B cell (primary cell): Measurements from ENCODE around the gene ARFGAP1. TPM values are rescaled to one million over a fixed set of nuclear protein-coding genes. Genes with fewer than 3 reads are reported as not detected.

Source experiments
- ATAC-seq: fragments of 200-7000 bp; cut with Tn5 transposase; one replicate; pipeline ENCODE4 v1.10.0; 2021; ENCODE audit warnings: low read depth, mild to moderate bottlenecking, moderate number of reproducible peaks, moderate library complexity
- CTCF ChIA-PET: fragments of 350-600 bp; sonication (Branson Sonifier 250); formaldehyde crosslinking; loops from one replicate; lab custom pipeline; 2021; ENCODE audit warnings: antibody characterized with exemption, inconsistent platforms; lab: Charles Lee
- POLR2A ChIA-PET: fragments of 350-600 bp; sonication (Branson Sonifier 250); formaldehyde crosslinking; loops from one replicate; lab custom pipeline; 2021; ENCODE audit warnings: antibody characterized with exemption; lab: Charles Lee
- DNase-seq: peaks from one replicate; pipeline ENCODE4 v3.0.0; 2013
- H2AFZ ChIP-seq: 2 replicates; pipeline ENCODE4 v1.6.1; 2012; ENCODE audit warnings: mild to moderate bottlenecking, low read depth, low read length; ENCODE audit not compliant: insufficient read depth, poor library complexity, severe bottlenecking
- H3K27ac ChIP-seq, 2 donors: 1 replicate in 1 of 2; 2 replicates in 1 of 2; pipeline ENCODE4 v1.5.1; 2012 to 2013; ENCODE audit warnings: low read length in 2 of 2, mild to moderate bottlenecking in 2 of 2, moderate library complexity in 1 of 2
- H3K27me3 ChIP-seq, 4 experiments: fragments of 200-600 bp in 1 of 4; sonication (generic) in 1 of 4; replicated peaks in 1 of 4; 1 replicate in 2 of 4; 2 replicates in 2 of 4; pipeline versions ENCODE4 v1.6.1 to v1.7.0; 2013 to 2016; ENCODE audit warnings: low read length in 3 of 4, mild to moderate bottlenecking in 2 of 4, mixed read lengths in 1 of 4, moderate library complexity in 1 of 4; ENCODE audit not compliant: insufficient read depth in 4 of 4, control insufficient read depth in 3 of 4; ENCODE audit errors: control extremely low read depth in 1 of 4
- H3K36me3 ChIP-seq, 2 experiments: replicated peaks in 1 of 2; 1 replicate in 1 of 2; 2 replicates in 1 of 2; pipeline versions ENCODE4 v1.6.1 to v1.7.1; 2013; ENCODE audit warnings: low read length in 1 of 2; ENCODE audit not compliant: insufficient read depth in 2 of 2, control insufficient read depth in 1 of 2; ENCODE audit errors: control extremely low read depth in 1 of 2, extremely low read depth in 1 of 2
- H3K4me1 ChIP-seq, 2 donors: fragments of 200-600 bp in 1 of 2; sonication (generic) in 1 of 2; 1 replicate in 1 of 2; 2 replicates in 1 of 2; pipeline versions ENCODE4 v1.5.1 to v1.6.1; 2013 to 2017; ENCODE audit warnings: low read length in 2 of 2; ENCODE audit not compliant: control insufficient read depth in 2 of 2, insufficient read depth in 2 of 2
- H3K4me2 ChIP-seq: replicated peaks from 2 replicates; pipeline ENCODE3; 2012; ENCODE audit warnings: mild to moderate bottlenecking, low read depth, low read length; ENCODE audit not compliant: poor library complexity, severe bottlenecking
- H3K4me3 ChIP-seq, 5 experiments: fragments of 200-600 bp in 1 of 5; sonication (generic) in 1 of 5; 1 replicate in 3 of 5; 2 replicates in 2 of 5; pipeline versions ENCODE4 v1.5.1 to v1.7.0; 2011 to 2016; ENCODE audit warnings: low read length in 4 of 5, mild to moderate bottlenecking in 4 of 5, low read depth in 2 of 5, control low read depth in 1 of 5, moderate library complexity in 1 of 5; ENCODE audit not compliant: insufficient read depth in 1 of 5; ENCODE audit errors: control extremely low read depth in 1 of 5, extremely low read depth in 1 of 5
- H3K79me2 ChIP-seq: fragments of 200-600 bp; sonication (generic); one replicate; pipeline ENCODE4 v1.6.0; 2016; ENCODE audit warnings: low read length; ENCODE audit not compliant: control insufficient read depth, insufficient read depth
- H3K9ac ChIP-seq: fragments of 200-600 bp; sonication (generic); 2 replicates; pipeline ENCODE4 v1.6.1; 2017; ENCODE audit warnings: mild to moderate bottlenecking, low read length, moderate library complexity
- H3K9me3 ChIP-seq, 3 donors: one replicate each; pipeline versions ENCODE4 v1.6.1 to v1.7.1; 2013; ENCODE audit warnings: low read length in 2 of 3; ENCODE audit not compliant: control insufficient read depth in 2 of 3, insufficient read depth in 1 of 3; ENCODE audit errors: control extremely low read depth in 1 of 3
- H4K20me1 ChIP-seq: 2 replicates; pipeline ENCODE4 v1.6.0; 2012; ENCODE audit warnings: mild to moderate bottlenecking, low read length; ENCODE audit not compliant: insufficient read depth, control insufficient read depth, poor library complexity, severe bottlenecking
- H3K27ac Mint-ChIP-seq: one replicate; pipeline ENCODE4 v1.8.0; 2021; ENCODE audit warnings: mixed read lengths
- H3K27me3 Mint-ChIP-seq: one replicate; pipeline ENCODE4 v1.8.0; 2021; ENCODE audit warnings: mixed read lengths
- H3K4me1 Mint-ChIP-seq: one replicate; pipeline ENCODE4 v1.8.0; 2021; ENCODE audit warnings: mixed read lengths
- H3K4me3 Mint-ChIP-seq: one replicate; pipeline ENCODE4 v1.8.0; 2021; ENCODE audit warnings: mixed read lengths
- H3K9me3 Mint-ChIP-seq: one replicate; pipeline ENCODE4 v1.8.0; 2022; ENCODE audit warnings: mixed read lengths; ENCODE audit not compliant: insufficient read depth
- EZH2 ChIP-seq: IDR thresholded peaks from 2 replicates; pipeline ENCODE4 v1.6.1; 2012; ENCODE audit warnings: borderline replicate concordance, low read depth, mild to moderate bottlenecking, moderate library complexity, low read length; ENCODE audit not compliant: insufficient read depth, poor library complexity, severe bottlenecking
- WGBS: methylation state at CpG from one replicate; pipeline ENCODE4 v1.1.5; 2013; ENCODE audit warnings: missing lambda C conversion rate; ENCODE audit not compliant: insufficient coverage; 5-methylcytosine and 5-hydroxymethylcytosine counted together
- intact Hi-C: fragments of 100-400 bp; cut with micrococcal nuclease; formaldehyde crosslinking; loops from one replicate; pipeline ENCODE4 v1.10.0; 2022
- polyA plus RNA-seq: library from polyadenylated mRNA; depleted of rRNA; stranded (reverse); fragments of >200 nt; gene quantifications from 2 replicates; pipeline ENCODE4 v1.2.3, GENCODE V29; 2012
- total RNA-seq, 2 donors: library from RNA; stranded (reverse); fragments of 120-200 nt in 1 of 2; gene quantifications; 1 replicate in 1 of 2; 2 replicates in 1 of 2; pipeline versions ENCODE4 v1.2.3 to v1.2.4, GENCODE V29; 2013 to 2022
- TF ChIP-seq, protein P1 (sequence below): fragments of 200-600 bp; IDR thresholded peaks from one replicate; pipeline ENCODE4 v1.8.0; 2022; ENCODE audit warnings: antibody characterized with exemption, mild to moderate bottlenecking

The ARFGAP1 gene
- total and polyA plus RNA-seq, 2 donors (not counting 1 experiment from before 2014, with no cell fraction given): 83.2 to 99.4 TPM

DNA sequence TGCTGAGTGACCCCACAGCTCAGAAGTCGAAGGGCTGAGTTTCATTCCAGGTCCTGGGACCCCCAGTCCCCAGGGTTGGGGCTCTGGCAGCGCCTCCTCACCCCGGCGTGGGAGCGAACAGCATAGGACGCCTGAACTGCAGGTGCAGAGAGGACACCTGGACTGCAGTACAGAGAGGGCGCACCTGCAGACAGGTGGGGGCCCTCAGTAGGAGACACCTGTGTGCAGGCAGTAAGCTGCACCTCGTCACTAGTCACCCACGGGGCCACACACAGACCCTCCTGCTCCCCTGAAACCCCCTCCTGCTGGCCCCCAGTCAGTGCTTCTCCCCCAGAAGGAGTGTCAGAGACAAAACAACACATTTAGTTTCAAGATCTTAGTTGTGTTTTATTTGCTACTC, 9.8 kb upstream of the ARFGAP1 start:
- Histone ChIP-seq H3K36me3 (no peaks in the 10 kb centered on the region), H3K9me3 (no peaks in the 10 kb centered on the region), H3K9ac (no peak overlapping the region), H3K4me2 (no peak overlapping the region), H3K27ac (no peak overlapping the region), H3K79me2 (no peaks in the 10 kb centered on the region), H2AFZ (no peak overlapping the region), H3K4me3 (no peak overlapping the region), H4K20me1 (no peaks in the 10 kb centered on the region), H3K4me1 (no peaks in the 10 kb centered on the region), H3K27me3 (peaks cover 0 to 20% (median 3%) of the 10 kb centered on the region in 4 experiments)
- H3K4me1 Mint-ChIP-seq: no peaks in the 10 kb centered on the region
- TF ChIP-seq, protein P1, sequence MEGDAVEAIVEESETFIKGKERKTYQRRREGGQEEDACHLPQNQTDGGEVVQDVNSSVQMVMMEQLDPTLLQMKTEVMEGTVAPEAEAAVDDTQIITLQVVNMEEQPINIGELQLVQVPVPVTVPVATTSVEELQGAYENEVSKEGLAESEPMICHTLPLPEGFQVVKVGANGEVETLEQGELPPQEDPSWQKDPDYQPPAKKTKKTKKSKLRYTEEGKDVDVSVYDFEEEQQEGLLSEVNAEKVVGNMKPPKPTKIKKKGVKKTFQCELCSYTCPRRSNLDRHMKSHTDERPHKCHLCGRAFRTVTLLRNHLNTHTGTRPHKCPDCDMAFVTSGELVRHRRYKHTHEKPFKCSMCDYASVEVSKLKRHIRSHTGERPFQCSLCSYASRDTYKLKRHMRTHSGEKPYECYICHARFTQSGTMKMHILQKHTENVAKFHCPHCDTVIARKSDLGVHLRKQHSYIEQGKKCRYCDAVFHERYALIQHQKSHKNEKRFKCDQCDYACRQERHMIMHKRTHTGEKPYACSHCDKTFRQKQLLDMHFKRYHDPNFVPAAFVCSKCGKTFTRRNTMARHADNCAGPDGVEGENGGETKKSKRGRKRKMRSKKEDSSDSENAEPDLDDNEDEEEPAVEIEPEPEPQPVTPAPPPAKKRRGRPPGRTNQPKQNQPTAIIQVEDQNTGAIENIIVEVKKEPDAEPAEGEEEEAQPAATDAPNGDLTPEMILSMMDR: no peak
- TF ChIP-seq EZH2: no peak
- ATAC-seq (no peak), DNase-seq (no peak)
- ChIA-PET POLR2A (no interaction called here), CTCF (no interaction called here)
- peaks cover 43% of the 10 kb centered on the region for H3K27me3 Mint-ChIP-seq
- WGBS: 80% methylated on average over 9 of the region's 9 CpGs
- intact Hi-C loops: no loop called here
- H3K4me3 Mint-ChIP-seq: no peak overlapping the region
- no peaks in the 10 kb centered on the region for H3K9me3 Mint-ChIP-seq
- no peak overlapping the region for H3K27ac Mint-ChIP-seq

DNA sequence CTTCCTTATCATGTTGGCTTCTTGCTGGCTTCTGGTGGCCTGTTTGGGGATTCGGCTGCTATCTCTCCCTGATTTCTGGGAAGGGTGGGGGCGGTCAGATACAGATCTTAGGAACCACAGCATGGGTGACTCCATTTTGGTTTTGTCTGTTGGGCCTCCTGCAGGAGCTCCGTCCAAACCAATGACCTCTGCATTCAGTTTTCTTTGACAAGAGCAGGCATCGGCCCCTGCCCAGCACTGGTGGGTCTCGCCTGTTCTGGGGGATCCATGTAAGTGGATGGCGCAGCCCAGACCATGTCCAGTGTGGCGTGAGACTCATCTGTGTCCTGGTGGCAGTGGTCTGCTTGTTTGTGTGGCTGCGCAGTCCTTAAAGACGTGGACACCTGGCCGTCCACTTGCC, 8.6 kb upstream of the ARFGAP1 start:
- TF ChIP-seq, protein P1: no peak
- TF ChIP-seq EZH2: no peak
- Histone ChIP-seq H3K27ac (no peak overlapping the region), H3K79me2 (no peaks in the 10 kb centered on the region), H2AFZ (no peak overlapping the region), H4K20me1 (no peaks in the 10 kb centered on the region), H3K4me2 (no peak overlapping the region), H3K9me3 (no peaks in the 10 kb centered on the region), H3K9ac (no peak overlapping the region), H3K4me3 (no peak overlapping the region), H3K36me3 (no peaks in the 10 kb centered on the region), H3K4me1 (no peaks in the 10 kb centered on the region), H3K27me3 (peaks cover 0 to 20% (median 3%) of the 10 kb centered on the region in 4 experiments)
- intact Hi-C loops: no loop called here
- no peak overlapping the region for H3K27ac Mint-ChIP-seq
- no peaks in the 10 kb centered on the region for H3K4me1 Mint-ChIP-seq
- DNase-seq: no peak
- H3K4me3 Mint-ChIP-seq: no peak overlapping the region
- no peaks in the 10 kb centered on the region for H3K9me3 Mint-ChIP-seq
- peaks cover 38% of the 10 kb centered on the region for H3K27me3 Mint-ChIP-seq
- ChIA-PET CTCF (no interaction called here), POLR2A (no interaction called here)
- ATAC-seq: no peak
- 90% methylated on average over 10 of the region's 10 CpGs for WGBS
